Measurements from ENCODE around the gene SYCE3. TPM values are rescaled to one million over a fixed set of nuclear protein-coding genes. Genes with fewer than 3 reads are reported as not detected.

The SYCE3 gene
- total and polyA plus RNA-seq, 4 experiments from 2014 or later, result 0.83 TPM; not detected in 3

DNA sequence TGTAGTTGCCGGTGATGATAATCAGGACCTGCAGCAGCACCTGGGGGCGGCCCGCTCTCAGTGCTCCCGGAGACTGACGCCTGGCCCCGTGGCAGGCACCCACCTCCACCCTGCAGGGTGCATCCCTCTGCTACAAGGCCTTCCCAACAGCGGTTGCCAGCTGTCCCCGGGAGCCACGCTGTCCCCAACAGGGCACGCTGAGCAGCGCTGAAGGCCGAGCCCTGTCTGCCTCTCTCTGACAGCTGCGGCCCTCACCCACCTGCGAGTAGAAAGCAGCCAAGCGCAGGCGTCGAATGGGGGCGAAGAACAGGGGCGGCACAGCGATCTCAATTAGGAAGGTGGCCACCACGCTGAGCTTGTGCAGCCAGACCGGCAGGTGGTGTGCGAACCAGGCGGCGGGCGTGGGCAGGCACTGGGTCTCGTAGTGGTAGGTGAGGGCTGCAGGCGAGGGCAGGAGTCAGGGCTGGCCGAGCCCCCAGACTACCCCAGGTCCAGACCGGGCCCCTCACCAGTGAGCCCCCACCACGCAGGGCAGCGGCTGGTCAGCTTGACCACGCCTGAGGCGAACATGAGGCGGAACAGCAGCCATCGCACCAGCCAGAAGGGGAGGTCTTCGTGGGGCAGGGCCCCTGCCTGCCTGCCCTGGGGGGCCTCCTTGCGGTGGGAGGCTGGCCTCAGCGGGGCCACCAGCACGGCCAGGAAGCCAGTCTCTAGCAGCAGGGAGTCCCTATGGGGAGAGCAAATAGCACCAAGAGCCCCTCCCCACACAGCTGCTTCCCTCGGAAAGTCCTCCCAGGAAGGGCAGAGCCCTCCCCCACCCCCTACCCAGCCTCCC, 56.7 kb downstream of the SYCE3 start:
- Histone ChIP-seq H3K4me3 (ENCODE audit: low read length in 2 of 2) (peak overlapping the region; percentile 84 to 98), H3K9me3 (ENCODE audit: control insufficient read depth in 1 of 2, low read length in 2 of 2) (no peaks in the 10 kb centered on the region), H3K27me3 (ENCODE audit: insufficient read depth, low read length) (no peaks in the 10 kb centered on the region), H3K27ac (ENCODE audit: low read depth, low read length) (peak overlapping the region; percentile 98), H3K36me3 (ENCODE audit: insufficient read depth, low read length) (peaks cover 22% of the 10 kb centered on the region), H3K4me1 (ENCODE audit: insufficient read depth, low read length) (peaks cover 28% of the 10 kb centered on the region)
- Mint-ChIP-seq H3K27me3 (no peaks in the 10 kb centered on the region), H3K36me3 (peaks cover 0 to 20% of the 10 kb centered on the region in 2 donors), H3K4me1 (peaks cover 10 to 26% (median 18%) of the 10 kb centered on the region in 4 donors), H3K4me3 (peak overlapping the region; percentile 24 to 97 (median 38)), H3K9me3 (no peaks in the 10 kb centered on the region), H3K27ac (peak overlapping the region in 1 of 7 donors; percentile 30)
- CTCF ChIA-PET (ENCODE audit: partially characterized antibody), result interaction anchor here (3.7 to 6.8 kb wide), 2 partner anchors 8 to 20 kb away, joined by 12 to 76 read pairs; partner anchors contain the start of gene SCO2
- DNase-seq, result no peak
- intact Hi-C loops (cut with micrococcal nuclease), result loop anchor here (2.0 to 5.0 kb wide), 2 partner anchors 41 to 163 kb away; partner anchors contain the start of genes KLHDC7B and PPP6R2
- POLR2A ChIA-PET (ENCODE audit: partially characterized antibody), result interaction anchor here (1.2 to 7.6 kb wide), 5 partner anchors 21 to 261 kb away, joined by 5 to 242 read pairs (median 71); partner anchors contain the start of genes SBF1, SCO2, TUBGCP6 and TYMP

DNA sequence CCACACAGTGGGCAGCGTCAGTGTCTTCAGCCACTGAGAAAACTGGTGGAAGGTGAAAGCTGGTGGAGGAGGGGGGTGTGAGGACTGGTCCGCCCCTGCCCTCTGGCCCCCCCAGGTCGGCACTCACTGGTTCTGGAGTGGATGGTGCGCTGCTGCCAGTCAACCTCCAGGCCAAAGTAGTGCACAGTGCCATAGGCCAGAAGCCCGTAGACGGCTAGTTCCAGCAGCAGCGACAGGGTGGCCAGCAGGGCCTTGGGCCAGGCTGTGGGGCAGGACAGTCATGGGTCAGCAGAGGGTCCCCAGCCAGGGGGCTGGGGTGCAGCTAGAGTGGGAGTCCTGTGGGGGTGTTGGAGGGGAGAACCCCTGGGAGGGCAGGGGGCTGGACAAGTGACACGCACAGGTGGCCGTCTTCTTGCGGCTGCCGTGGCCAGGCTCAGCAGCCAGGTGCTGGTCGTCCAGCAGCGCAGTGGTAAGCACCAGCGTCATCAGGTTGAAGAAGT, 57.4 kb downstream of the SYCE3 start:
- Histone ChIP-seq H3K9me3 (ENCODE audit: control insufficient read depth in 1 of 2, low read length in 2 of 2) (no peaks in the 10 kb centered on the region), H3K4me3 (ENCODE audit: low read length in 2 of 2) (no peak overlapping the region), H3K27me3 (ENCODE audit: insufficient read depth, low read length) (no peaks in the 10 kb centered on the region), H3K4me1 (ENCODE audit: insufficient read depth, low read length) (peaks cover 28% of the 10 kb centered on the region), H3K27ac (ENCODE audit: low read depth, low read length) (no peak overlapping the region), H3K36me3 (ENCODE audit: insufficient read depth, low read length) (peaks cover 22% of the 10 kb centered on the region)
- Mint-ChIP-seq H3K4me1 (peaks cover 10 to 26% (median 18%) of the 10 kb centered on the region in 4 donors), H3K27ac (peak overlapping the region in 1 of 7 donors; percentile 30), H3K9me3 (no peaks in the 10 kb centered on the region), H3K36me3 (peaks cover 0 to 22% of the 10 kb centered on the region in 2 donors), H3K4me3 (peak overlapping the region in 2 of 8 donors; percentile 58 to 68), H3K27me3 (no peaks in the 10 kb centered on the region)
- intact Hi-C loops (cut with micrococcal nuclease), result loop anchor here (5.0 kb wide), 1 partner anchor 42 kb away; the partner anchor contains the start of gene KLHDC7B
- ChIA-PET POLR2A (ENCODE audit: partially characterized antibody) (interaction anchor here (1.2 to 7.6 kb wide), 5 partner anchors 20 to 116 kb away, joined by 5 to 242 read pairs (median 71); partner anchors contain the start of genes SBF1, SCO2 and TYMP), CTCF (ENCODE audit: partially characterized antibody) (no interaction called here)
- no peak for DNase-seq

DNA sequence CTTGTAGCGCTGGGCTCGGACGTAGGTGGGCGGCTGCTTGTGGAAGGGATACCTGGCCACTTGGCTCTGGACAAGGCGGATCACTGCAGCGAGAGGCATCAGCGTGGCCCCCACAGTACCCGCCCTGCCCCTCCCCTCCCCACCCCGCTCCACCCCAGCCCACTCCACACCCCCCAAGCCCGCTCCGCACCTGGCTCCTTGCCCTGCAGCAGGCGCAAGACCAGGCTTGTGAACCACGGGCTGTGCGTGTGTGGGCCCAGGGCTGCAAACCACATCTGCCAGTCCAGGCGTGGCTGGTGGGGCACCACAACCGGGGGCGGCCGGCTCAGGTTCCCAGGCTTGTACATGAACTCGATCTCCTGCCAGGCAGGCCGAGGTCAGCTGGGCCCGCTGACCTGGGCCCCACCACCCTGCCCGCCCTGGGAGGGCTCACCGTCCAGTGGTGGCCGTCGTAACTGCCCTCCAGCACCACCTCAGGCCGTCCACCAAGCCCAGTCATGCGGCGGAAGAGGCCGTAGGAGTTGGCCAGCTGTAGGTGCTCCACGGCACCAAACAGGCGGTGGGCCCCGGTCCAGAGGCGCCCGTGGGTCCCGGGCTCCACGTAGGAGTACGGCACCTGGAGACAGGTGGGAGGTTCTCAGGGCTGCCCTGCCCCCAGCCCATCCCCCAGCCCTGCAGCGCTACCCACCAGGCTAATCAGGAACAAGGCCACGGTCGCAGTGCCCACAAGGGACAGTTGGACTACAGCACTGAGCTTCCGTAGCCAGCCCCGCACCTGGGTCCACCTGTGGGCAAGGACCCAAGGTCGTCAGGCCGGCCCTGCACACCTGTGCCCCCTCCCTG, 58.1 kb downstream of the SYCE3 start:
- ChIA-PET POLR2A (ENCODE audit: partially characterized antibody) (interaction anchor here (1.2 to 5.0 kb wide), 3 partner anchors 21 to 117 kb away, joined by 5 to 76 read pairs (median 71); partner anchors contain the start of genes SBF1 and SCO2), CTCF (ENCODE audit: partially characterized antibody) (interaction anchor here (0.9 to 1.3 kb wide), 2 partner anchors 21 to 123 kb away, joined by 4 to 5 read pairs; partner anchors contain the start of gene SCO2)
- Mint-ChIP-seq H3K36me3 (peaks cover 0 to 22% of the 10 kb centered on the region in 2 donors), H3K4me3 (no peak overlapping the region), H3K27me3 (no peaks in the 10 kb centered on the region), H3K9me3 (no peaks in the 10 kb centered on the region), H3K4me1 (peaks cover 9 to 24% (median 17%) of the 10 kb centered on the region in 4 donors), H3K27ac (no peak overlapping the region)
- Histone ChIP-seq H3K27ac (ENCODE audit: low read depth, low read length) (no peak overlapping the region), H3K4me1 (ENCODE audit: insufficient read depth, low read length) (peaks cover 27% of the 10 kb centered on the region), H3K27me3 (ENCODE audit: insufficient read depth, low read length) (no peaks in the 10 kb centered on the region), H3K36me3 (ENCODE audit: insufficient read depth, low read length) (peaks cover 22% of the 10 kb centered on the region), H3K4me3 (ENCODE audit: low read length in 2 of 2) (no peak overlapping the region), H3K9me3 (ENCODE audit: control insufficient read depth in 1 of 2, low read length in 2 of 2) (no peaks in the 10 kb centered on the region)
- DNase-seq, result no peak
- intact Hi-C loops (cut with micrococcal nuclease), result loop anchor here (5.0 kb wide), 1 partner anchor 43 kb away; the partner anchor contains the start of gene KLHDC7B

DNA sequence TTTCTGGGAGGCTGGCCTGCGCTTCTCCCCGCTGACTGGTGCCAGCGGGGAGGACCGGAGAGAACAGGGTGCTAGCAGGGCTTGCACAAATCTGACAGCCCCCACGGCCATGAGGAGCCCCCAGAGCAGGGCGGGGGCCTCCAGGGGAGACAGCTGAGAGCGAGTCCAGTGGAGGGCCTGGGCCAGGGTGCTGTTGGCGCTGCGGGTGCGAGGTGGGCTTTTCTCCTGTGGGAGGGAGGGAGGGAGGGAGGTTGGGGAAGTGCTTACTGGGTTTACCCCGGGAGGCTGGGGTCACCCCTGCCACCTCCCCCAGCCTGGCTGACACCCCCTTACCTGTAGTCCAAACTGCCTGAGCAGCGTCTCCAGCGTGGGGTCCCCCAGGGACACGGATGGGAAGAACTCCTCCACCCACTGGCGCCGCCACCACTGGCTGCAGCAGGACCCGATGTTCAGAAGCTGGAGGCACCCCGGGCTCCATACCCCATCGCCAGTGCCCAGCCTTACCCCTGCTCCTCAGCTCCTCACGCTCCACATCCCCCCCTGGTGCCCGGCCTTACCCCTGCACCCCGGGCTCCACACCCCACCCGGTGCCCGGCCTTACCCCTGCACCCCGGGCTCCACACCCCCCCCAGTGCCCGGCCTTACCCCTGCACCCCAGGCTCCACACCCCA, 59.1 kb downstream of the SYCE3 start:
- H3K36me3 Mint-ChIP-seq, result peaks cover 0 to 15% of the 10 kb centered on the region in 2 donors
- no peak overlapping the region for H3K27ac Mint-ChIP-seq
- H3K4me1 ChIP-seq (ENCODE audit: insufficient read depth, low read length), result peaks cover 18% of the 10 kb centered on the region
- peaks cover 3 to 14% (median 8%) of the 10 kb centered on the region in 4 donors for H3K4me1 Mint-ChIP-seq
- H3K4me3 ChIP-seq (ENCODE audit: low read length in 2 of 2), result no peak overlapping the region
- H3K27me3 Mint-ChIP-seq, result no peaks in the 10 kb centered on the region
- H3K4me3 Mint-ChIP-seq, result no peak overlapping the region
- ChIA-PET CTCF (ENCODE audit: partially characterized antibody) (interaction anchor here (0.5 to 1.3 kb wide), 3 partner anchors 22 to 156 kb away, joined by 3 to 5 read pairs (median 4); partner anchors contain the start of gene SCO2), POLR2A (ENCODE audit: partially characterized antibody) (interaction anchor here (0.9 to 2.1 kb wide), 3 partner anchors 22 to 118 kb away, joined by 3 to 7 read pairs (median 5); partner anchors contain the start of gene SCO2)
- H3K9me3 Mint-ChIP-seq, result no peaks in the 10 kb centered on the region
- H3K36me3 ChIP-seq (ENCODE audit: insufficient read depth, low read length), result peaks cover 22% of the 10 kb centered on the region
- H3K27ac ChIP-seq (ENCODE audit: low read depth, low read length), result no peak overlapping the region
- H3K9me3 ChIP-seq (ENCODE audit: control insufficient read depth in 1 of 2, low read length in 2 of 2), result no peaks in the 10 kb centered on the region
- DNase-seq, result no peak
- H3K27me3 ChIP-seq (ENCODE audit: insufficient read depth, low read length), result no peaks in the 10 kb centered on the region
- intact Hi-C loops (cut with micrococcal nuclease), result no loop called here

GRCh38 chr22:50502628-50503474, 59.9 kb downstream of the SYCE3 start:
- H3K4me1 Mint-ChIP-seq, result peaks cover 1 to 9% (median 6%) of the 10 kb centered on the region in 4 donors
- H3K36me3 Mint-ChIP-seq, result peaks cover 0 to 10% of the 10 kb centered on the region in 2 donors
- Histone ChIP-seq H3K36me3 (ENCODE audit: insufficient read depth, low read length) (peaks cover 22% of the 10 kb centered on the region), H3K9me3 (ENCODE audit: control insufficient read depth in 1 of 2, low read length in 2 of 2) (no peaks in the 10 kb centered on the region), H3K4me1 (ENCODE audit: insufficient read depth, low read length) (peaks cover 18% of the 10 kb centered on the region), H3K27ac (ENCODE audit: low read depth, low read length) (no peak overlapping the region), H3K27me3 (ENCODE audit: insufficient read depth, low read length) (no peaks in the 10 kb centered on the region), H3K4me3 (ENCODE audit: low read length in 2 of 2) (no peak overlapping the region)
- H3K27ac Mint-ChIP-seq, result no peak overlapping the region
- intact Hi-C loops (cut with micrococcal nuclease), result no loop called here
- POLR2A ChIA-PET (ENCODE audit: partially characterized antibody), result interaction anchor here (0.9 to 2.1 kb wide), 3 partner anchors 23 to 118 kb away, joined by 3 to 7 read pairs (median 5); partner anchors contain the start of gene SCO2
- H3K4me3 Mint-ChIP-seq, result no peak overlapping the region
- H3K27me3 Mint-ChIP-seq, result no peaks in the 10 kb centered on the region
- no peaks in the 10 kb centered on the region for H3K9me3 Mint-ChIP-seq
- CTCF ChIA-PET (ENCODE audit: partially characterized antibody), result interaction anchor here (1.3 kb wide), 1 partner anchor 23 kb away, joined by 5 read pairs; the partner anchor contains the start of gene SCO2
- DNase-seq, result no peak
